GM23338 (cell line): ENCODE measurements around the gene WSB2.

Experiments
- EZH2 ChIP-seq: fragments of 200-600 bp; sonication (generic); IDR thresholded peaks from one replicate; pipeline ENCODE4 v1.8.0; 2017; ENCODE audit warnings: antibody characterized with exemption, mild to moderate bottlenecking, low read depth; ENCODE audit not compliant: unreplicated experiment
- EZH2phosphoT487 ChIP-seq: fragments of 200-600 bp; sonication (generic); IDR thresholded peaks from one replicate; pipeline ENCODE4 v1.8.1; 2018; ENCODE audit warnings: antibody characterized with exemption; ENCODE audit not compliant: unreplicated experiment
- JUNB ChIP-seq: IDR thresholded peaks from one replicate; pipeline ENCODE4 v1.6.1; 2016; ENCODE audit warnings: antibody characterized with exemption; ENCODE audit not compliant: unreplicated experiment
- POLR2AphosphoS5 ChIP-seq: IDR thresholded peaks from 2 replicates; pipeline ENCODE4 v1.6.1; 2016; ENCODE audit warnings: antibody characterized with exemption, low read depth
- TF ChIP-seq, protein P1 (sequence below), 2 experiments: fragments of 200-600 bp in 1 of 2; sonication (generic) in 1 of 2; conservative IDR thresholded peaks; 2 replicates each; pipeline versions ENCODE4 v1.5.1 to v1.6.1; 2016 to 2017; ENCODE audit warnings: antibody characterized with exemption in 2 of 2, low read depth in 2 of 2, mild to moderate bottlenecking in 2 of 2, moderate library complexity in 1 of 2
- TF ChIP-seq, protein P2 (sequence below): IDR thresholded peaks from 2 replicates; pipeline ENCODE4 v1.6.1; 2016; ENCODE audit warnings: antibody characterized with exemption

DNA sequence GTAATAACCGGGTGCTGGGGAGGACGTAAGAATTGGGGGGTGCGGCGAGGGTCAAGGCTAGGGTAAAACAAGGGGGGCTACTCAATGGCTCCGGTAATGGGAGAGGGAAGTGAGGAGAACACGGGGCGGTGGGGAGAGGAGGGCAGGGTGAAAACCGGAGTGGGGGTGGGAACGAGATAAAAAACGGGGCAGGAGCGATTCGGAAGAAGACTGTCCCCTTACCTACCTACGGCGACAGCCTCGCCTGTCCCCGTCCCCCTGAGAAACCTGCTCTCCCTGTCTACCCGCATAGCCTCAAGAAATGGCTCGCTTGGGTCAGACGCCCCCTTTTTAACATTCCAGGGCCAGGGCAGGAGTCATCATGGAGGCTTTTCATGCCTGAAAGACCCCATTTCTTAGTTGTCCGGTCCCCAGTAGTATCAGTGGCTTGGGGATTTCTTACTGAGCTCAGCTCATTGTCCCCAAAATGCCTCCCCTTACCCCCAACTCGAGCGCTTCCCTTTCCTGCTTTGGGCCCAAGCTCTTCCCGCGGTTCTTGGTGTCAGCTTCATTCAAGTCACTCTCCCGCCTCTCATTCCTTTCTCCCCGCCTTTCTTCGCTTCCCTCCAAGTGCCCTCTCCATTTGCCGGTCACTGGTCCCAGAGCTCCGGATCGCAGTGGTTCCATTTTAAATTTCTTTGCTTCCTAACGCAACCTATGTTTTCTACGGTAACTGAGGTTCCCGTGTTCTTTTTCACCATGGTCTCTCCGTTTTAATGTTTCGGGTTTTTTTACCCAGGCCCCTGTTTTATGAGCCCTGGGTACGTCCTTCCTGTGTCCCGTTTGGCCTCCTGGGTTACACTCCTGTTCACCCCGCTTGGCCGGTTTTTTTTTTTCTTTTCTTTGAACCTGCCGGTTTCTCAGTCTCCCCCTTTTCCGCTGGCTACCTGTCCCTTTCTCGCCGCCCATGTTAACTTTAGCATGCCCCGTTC lies 1.2 kb upstream of the WSB2 start:
- TF ChIP-seq, protein P1, sequence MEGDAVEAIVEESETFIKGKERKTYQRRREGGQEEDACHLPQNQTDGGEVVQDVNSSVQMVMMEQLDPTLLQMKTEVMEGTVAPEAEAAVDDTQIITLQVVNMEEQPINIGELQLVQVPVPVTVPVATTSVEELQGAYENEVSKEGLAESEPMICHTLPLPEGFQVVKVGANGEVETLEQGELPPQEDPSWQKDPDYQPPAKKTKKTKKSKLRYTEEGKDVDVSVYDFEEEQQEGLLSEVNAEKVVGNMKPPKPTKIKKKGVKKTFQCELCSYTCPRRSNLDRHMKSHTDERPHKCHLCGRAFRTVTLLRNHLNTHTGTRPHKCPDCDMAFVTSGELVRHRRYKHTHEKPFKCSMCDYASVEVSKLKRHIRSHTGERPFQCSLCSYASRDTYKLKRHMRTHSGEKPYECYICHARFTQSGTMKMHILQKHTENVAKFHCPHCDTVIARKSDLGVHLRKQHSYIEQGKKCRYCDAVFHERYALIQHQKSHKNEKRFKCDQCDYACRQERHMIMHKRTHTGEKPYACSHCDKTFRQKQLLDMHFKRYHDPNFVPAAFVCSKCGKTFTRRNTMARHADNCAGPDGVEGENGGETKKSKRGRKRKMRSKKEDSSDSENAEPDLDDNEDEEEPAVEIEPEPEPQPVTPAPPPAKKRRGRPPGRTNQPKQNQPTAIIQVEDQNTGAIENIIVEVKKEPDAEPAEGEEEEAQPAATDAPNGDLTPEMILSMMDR (conservative IDR thresholded peaks at IDR 0.05; ENCODE audit: low read depth in 2 of 2) = no peak
- TF ChIP-seq POLR2AphosphoS5 (peak; percentile 64), EZH2 (no peak), JUNB (no peak), EZH2phosphoT487 (no peak)
- TF ChIP-seq, protein P2, sequence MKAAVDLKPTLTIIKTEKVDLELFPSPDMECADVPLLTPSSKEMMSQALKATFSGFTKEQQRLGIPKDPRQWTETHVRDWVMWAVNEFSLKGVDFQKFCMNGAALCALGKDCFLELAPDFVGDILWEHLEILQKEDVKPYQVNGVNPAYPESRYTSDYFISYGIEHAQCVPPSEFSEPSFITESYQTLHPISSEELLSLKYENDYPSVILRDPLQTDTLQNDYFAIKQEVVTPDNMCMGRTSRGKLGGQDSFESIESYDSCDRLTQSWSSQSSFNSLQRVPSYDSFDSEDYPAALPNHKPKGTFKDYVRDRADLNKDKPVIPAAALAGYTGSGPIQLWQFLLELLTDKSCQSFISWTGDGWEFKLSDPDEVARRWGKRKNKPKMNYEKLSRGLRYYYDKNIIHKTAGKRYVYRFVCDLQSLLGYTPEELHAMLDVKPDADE = 0 out of 2 replicates have a peak, but pooled peaks have one; percentile 27
